Measurements from ENCODE around the gene RPGRIP1L. TPM values are rescaled to one million over a fixed set of nuclear protein-coding genes. Genes with fewer than 3 reads are reported as not detected.

The RPGRIP1L gene
- polyA plus RNA-seq, 2 of the 4 experiments (the other 2 are of a cell fraction), result 13.0 to 19.6 TPM

- no peak for FAIRE-seq
- Histone ChIP-seq H3K4me3 (no peak overlapping the region), H3K9me3 (peaks cover 8% of the 10 kb centered on the region; the same call in 1 of the 3 replicates), H3K4me1 (peaks cover 30% of the 10 kb centered on the region), H3K4me2 (no peak overlapping the region), H3K27ac (no peak overlapping the region)
- ChIA-PET POLR2A (no interaction called here), CTCF (interaction anchor here (0.5 to 4.2 kb wide), 16 partner anchors 9 to 1759 kb away, joined by 3 to 23 read pairs (median 4); no protein-coding TSS in a partner anchor)
- 46% methylated on average over 3 of the region's 3 CpGs for WGBS (ENCODE audit: missing lambda C conversion rate)
- DNase-seq (ENCODE audit: low read depth in 1 of 2, low spot score in 1 of 2), result peak in 1 of 2 experiments; percentile 70
- TF ChIP-seq EP300 (IDR thresholded peaks at IDR 0.05) (no peak), CTCF (IDR thresholded peaks at IDR 0.05) (peak; percentile 74), SMC3 (IDR thresholded peaks at IDR 0.05) (peak; percentile 59), ZFP36 (IDR thresholded peaks at IDR 0.05; ENCODE audit: borderline replicate concordance, partially characterized antibody) (peak; percentile 93), RAD21 (conservative IDR thresholded peaks at IDR 0.05 in 1 of 2, IDR thresholded peaks at IDR 0.05 in 1 of 2) (peak; percentile 50 to 60)
- ATAC-seq, result peak; percentile 74 to 86; a peak in 4 of 6 replicates
Measured at GRCh38 chr16:53743149-53743566, 39.5 kb upstream of the RPGRIP1L start.

- ChIA-PET CTCF (interaction anchor here (0.6 to 4.2 kb wide), 5 partner anchors 15 to 643 kb away, joined by 3 to 23 read pairs (median 3); no protein-coding TSS in a partner anchor), POLR2A (no interaction called here)
- H3K4me1 ChIP-seq, result peaks cover 30% of the 10 kb centered on the region
- DNase-seq (ENCODE audit: low read depth in 1 of 2, low spot score in 1 of 2), result no peak
- 90% methylated on average over 2 of the region's 2 CpGs for WGBS (ENCODE audit: missing lambda C conversion rate)
- H3K4me2 ChIP-seq, result no peak overlapping the region
- TF ChIP-seq BCL3 (IDR thresholded peaks at IDR 0.05) (no peak), RAD21 (conservative IDR thresholded peaks at IDR 0.05 in 1 of 2, IDR thresholded peaks at IDR 0.05 in 1 of 2) (no peak), ELK1 (IDR thresholded peaks at IDR 0.05; ENCODE audit: low read depth, low read length) (no peak)
- H3K27ac ChIP-seq, result no peak overlapping the region
- no peak for ATAC-seq
- no peak overlapping the region for H3K4me3 ChIP-seq
- FAIRE-seq, result no peak
- no peaks in the 10 kb centered on the region for H3K9me3 ChIP-seq
Measured at GRCh38 chr16:53741546-53741945, 37.9 kb upstream of the RPGRIP1L start.

GRCh38 chr16:53740933-53741531, 37.4 kb upstream of the RPGRIP1L start:
- H3K4me2 ChIP-seq, result no peak overlapping the region
- no peak for FAIRE-seq
- no peak for DNase-seq (ENCODE audit: low read depth in 1 of 2, low spot score in 1 of 2)
- H3K4me1 ChIP-seq, result peaks cover 27% of the 10 kb centered on the region
- ChIA-PET CTCF (interaction anchor here (1.2 to 4.2 kb wide), 3 partner anchors 16 to 32 kb away, joined by 3 to 23 read pairs (median 13); no protein-coding TSS in a partner anchor), POLR2A (no interaction called here)
- 66% methylated on average over 3 of the region's 3 CpGs for WGBS (ENCODE audit: missing lambda C conversion rate)
- H3K27ac ChIP-seq, result no peak overlapping the region
- H3K4me3 ChIP-seq, result no peak overlapping the region
- TF ChIP-seq ZC3H11A (IDR thresholded peaks at IDR 0.05) (no peak), KDM5A (IDR thresholded peaks at IDR 0.05) (no peak), JUNB (IDR thresholded peaks at IDR 0.05) (no peak)
- H3K9me3 ChIP-seq, result no peaks in the 10 kb centered on the region
- ATAC-seq, result no peak

- FAIRE-seq, result no peak
- TF ChIP-seq GATA3 (IDR thresholded peaks at IDR 0.05; ENCODE audit: borderline replicate concordance), result no peak
- TF ChIP-seq HOXB13 (CRISPR knock-in tag; IDR thresholded peaks at IDR 0.05; ENCODE audit: low read depth), result no peak
- no peak for TF ChIP-seq SREBF2 (IDR thresholded peaks at IDR 0.05)
- no peak for TF ChIP-seq EHF (CRISPR knock-in tag; IDR thresholded peaks at IDR 0.05)
- Histone ChIP-seq H3K4me1 (peaks cover 21% of the 10 kb centered on the region), H3K9me3 (no peaks in the 10 kb centered on the region), H3K4me2 (no peak overlapping the region), H3K27ac (no peak overlapping the region), H3K4me3 (no peak overlapping the region)
- ATAC-seq, result no peak
- CTCF ChIA-PET, result no interaction called here
- DNase-seq (ENCODE audit: low read depth in 1 of 2, low spot score in 1 of 2), result no peak
- POLR2A ChIA-PET, result no interaction called here
Measured at GRCh38 chr16:53740476-53740875, 36.8 kb upstream of the RPGRIP1L start.
